ENCODE measurements around the gene APOM.
A peak's percentile ranks its signal among the peaks of the same experiment; 100 is the strongest.

The APOM gene

DNA sequence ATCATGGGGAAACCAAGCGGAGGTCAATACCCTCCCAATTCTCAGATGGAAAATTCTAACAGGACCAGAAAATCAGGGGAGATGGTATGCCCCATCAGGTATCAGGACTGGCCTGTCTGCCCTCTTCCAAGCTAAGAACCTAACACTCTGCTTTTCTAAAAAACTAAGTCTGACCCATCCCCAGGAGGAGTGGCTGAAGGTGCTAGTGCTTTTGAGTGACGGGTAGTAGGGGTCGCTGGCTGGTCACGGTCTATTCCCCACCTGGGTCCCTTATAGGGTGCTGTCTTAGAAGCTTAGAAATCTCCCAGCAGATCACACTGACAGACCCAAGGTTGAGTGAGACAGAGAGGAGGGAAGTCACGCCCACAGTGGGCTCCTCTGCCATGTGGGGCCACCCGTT is 37.8 kb downstream of the APOM start:
- TF ChIP-seq CTCF (IDR thresholded peaks at IDR 0.05; ENCODE audit: low read depth, low read length, poor library complexity, severe bottlenecking) (no peak), EZH2phosphoT487 (IDR thresholded peaks at IDR 0.05; ENCODE audit: borderline replicate concordance, low read length) (no peak)
- peaks cover 56% of the 10 kb centered on the region for H3K36me3 ChIP-seq (ENCODE audit: control insufficient read depth, low read length)

DNA sequence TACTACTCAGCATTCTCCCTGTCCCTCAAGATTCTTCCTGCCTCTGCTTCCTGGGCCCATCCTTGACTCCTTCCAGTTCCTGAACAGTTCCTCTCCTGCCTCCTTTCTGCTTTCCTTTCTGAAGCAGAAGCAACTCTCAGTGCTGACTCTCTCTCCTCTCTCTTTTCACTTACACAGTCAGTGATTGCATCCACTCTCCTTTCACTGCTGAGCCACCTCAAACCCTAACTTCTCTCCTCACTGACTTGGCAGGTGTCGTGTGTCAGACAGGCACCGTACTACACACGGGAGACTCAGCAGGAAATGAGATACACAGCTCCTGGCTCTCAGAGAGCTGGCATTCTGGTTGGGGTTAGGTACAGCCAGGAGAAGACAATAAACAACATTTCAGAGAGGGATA is 41.9 kb downstream of the APOM start:
- TF ChIP-seq EZH2phosphoT487 (IDR thresholded peaks at IDR 0.05; ENCODE audit: borderline replicate concordance, low read length) (no peak), CTCF (IDR thresholded peaks at IDR 0.05; ENCODE audit: low read depth, low read length, poor library complexity, severe bottlenecking) (no peak)

More for the DNA sequence above, 37.8 kb downstream of the APOM start:
- H3K79me2 ChIP-seq (ENCODE audit: control insufficient read depth, low read length): no peaks in the 10 kb centered on the region
- no peaks in the 10 kb centered on the region for H3K27me3 ChIP-seq (ENCODE audit: control insufficient read depth, low read length)
- no peak overlapping the region for H3K27ac ChIP-seq (ENCODE audit: low read depth, low read length)
- no peak overlapping the region for H3K4me3 ChIP-seq (ENCODE audit: low read length)
- H3K4me2 ChIP-seq (ENCODE audit: low read length): no peak overlapping the region
- H4K20me1 ChIP-seq (ENCODE audit: control insufficient read depth, insufficient read depth, low read depth, low read length): no peaks in the 10 kb centered on the region
- H3K9me2 ChIP-seq (replicated peaks; ENCODE audit: control insufficient read depth, low read length): no peaks in the 10 kb centered on the region
- peaks cover 7% of the 10 kb centered on the region for H3F3A ChIP-seq (ENCODE audit: control insufficient read depth, insufficient read depth)
- no peaks in the 10 kb centered on the region for H3K9me3 ChIP-seq (ENCODE audit: control insufficient read depth, insufficient read depth, low read length)
- peaks cover 15% of the 10 kb centered on the region for H3K4me1 ChIP-seq (ENCODE audit: control insufficient read depth, low read length)

GRCh38 chr6:31700740-31701401 is 45.2 kb downstream of the APOM start:
- TF ChIP-seq CTCF (IDR thresholded peaks at IDR 0.05; ENCODE audit: low read depth, low read length, poor library complexity, severe bottlenecking): no peak
- TF ChIP-seq EZH2phosphoT487 (IDR thresholded peaks at IDR 0.05; ENCODE audit: borderline replicate concordance, low read length): no peak
- Histone ChIP-seq H3K27ac (ENCODE audit: low read depth, low read length) (no peak overlapping the region), H3K9me3 (ENCODE audit: control insufficient read depth, insufficient read depth, low read length) (no peaks in the 10 kb centered on the region), H3K4me2 (ENCODE audit: low read length) (peak overlapping the region; percentile 74), H3K9me2 (replicated peaks; ENCODE audit: control insufficient read depth, low read length) (no peaks in the 10 kb centered on the region), H3K4me1 (ENCODE audit: control insufficient read depth, low read length) (peaks cover 23% of the 10 kb centered on the region), H3K4me3 (ENCODE audit: low read length) (no peak overlapping the region), H4K20me1 (ENCODE audit: control insufficient read depth, insufficient read depth, low read depth, low read length) (0 out of 2 replicates have a peak, but pooled peaks cover 4% of the 10 kb centered on the region), H3F3A (ENCODE audit: control insufficient read depth, insufficient read depth) (peaks cover 12% of the 10 kb centered on the region), H3K79me2 (ENCODE audit: control insufficient read depth, low read length) (peaks cover 24% of the 10 kb centered on the region), H3K36me3 (ENCODE audit: control insufficient read depth, low read length) (peaks cover 32% of the 10 kb centered on the region), H3K27me3 (ENCODE audit: control insufficient read depth, low read length) (no peaks in the 10 kb centered on the region)

More for the DNA sequence above, 41.9 kb downstream of the APOM start:
- H3K9me3 ChIP-seq (ENCODE audit: control insufficient read depth, insufficient read depth, low read length): no peaks in the 10 kb centered on the region
- H3K27ac ChIP-seq (ENCODE audit: low read depth, low read length): no peak overlapping the region
- H3F3A ChIP-seq (ENCODE audit: control insufficient read depth, insufficient read depth): peaks cover 7% of the 10 kb centered on the region
- peaks cover 45% of the 10 kb centered on the region for H3K36me3 ChIP-seq (ENCODE audit: control insufficient read depth, low read length)
- H3K79me2 ChIP-seq (ENCODE audit: control insufficient read depth, low read length): peaks cover 22% of the 10 kb centered on the region
- no peaks in the 10 kb centered on the region for H3K9me2 ChIP-seq (replicated peaks; ENCODE audit: control insufficient read depth, low read length)
- peaks cover 16% of the 10 kb centered on the region for H3K4me1 ChIP-seq (ENCODE audit: control insufficient read depth, low read length)
- H3K4me3 ChIP-seq (ENCODE audit: low read length): no peak overlapping the region
- no peak overlapping the region for H3K4me2 ChIP-seq (ENCODE audit: low read length)
- no peaks in the 10 kb centered on the region for H3K27me3 ChIP-seq (ENCODE audit: control insufficient read depth, low read length)
- H4K20me1 ChIP-seq (ENCODE audit: control insufficient read depth, insufficient read depth, low read depth, low read length): 0 out of 2 replicates have a peak, but pooled peaks cover 4% of the 10 kb centered on the region

All from DOHH2 (cell line).